ACHN (cell line): ENCODE results near the gene CRAT.
"Not testable (repeated sequence)": the region's sequence is repeated elsewhere in the genome, so short reads cannot be mapped to it uniquely, and the experiment has no call there.

Experiments used
- DNase-seq: peaks from one replicate; pipeline ENCODE4 v3.0.0-alpha.2; 2015
- in situ Hi-C: cut with HindIII; loops from 2 replicates; pipeline ENCODE4 v1.10.0; 2017; ENCODE audit warnings: low sequenced_read_pairs, low pct_ligation_motif_present, low pct_unique_long_range_greater_than_20kb

CRAT gene

DNA sequence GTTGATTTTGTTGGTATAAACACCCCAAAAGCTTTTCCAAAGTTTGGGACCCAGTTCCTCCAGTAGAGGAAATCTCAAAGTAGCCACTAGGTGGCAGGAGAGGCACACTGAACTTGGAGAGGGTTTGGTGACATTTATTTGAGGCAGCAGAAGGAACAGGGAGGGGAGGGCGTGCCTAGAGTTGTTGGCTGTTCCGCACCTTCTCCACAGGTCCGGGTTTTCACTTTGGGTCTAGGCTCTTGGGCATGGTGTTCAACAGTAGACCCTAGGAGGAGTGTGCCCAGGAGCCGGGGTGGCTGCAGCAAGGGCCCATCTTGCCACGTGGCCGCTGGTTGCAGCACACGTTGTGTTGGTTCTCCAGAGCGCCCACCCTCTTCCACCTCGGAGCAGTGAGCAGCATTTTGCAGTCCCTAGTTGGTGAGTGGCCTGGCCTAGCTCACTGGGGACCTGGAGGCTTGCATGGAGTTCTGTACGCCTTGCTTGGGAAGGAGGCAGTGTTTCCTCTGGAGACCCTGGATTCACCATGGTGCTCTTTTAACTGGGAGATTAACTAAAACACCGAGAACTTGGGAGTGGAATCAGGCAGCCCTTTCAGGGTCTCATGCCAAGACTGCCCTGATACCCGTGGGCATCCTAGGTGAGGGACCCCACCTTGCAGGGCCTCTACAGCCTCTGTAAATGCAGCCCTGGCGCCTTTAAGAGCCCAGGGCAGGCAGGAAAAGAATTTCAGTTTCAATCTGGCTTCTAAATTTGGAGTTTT is 28.8 kb upstream of the CRAT start:
- in situ Hi-C loops, result no loop called here
- DNase-seq, result peak; percentile 79

DNA sequence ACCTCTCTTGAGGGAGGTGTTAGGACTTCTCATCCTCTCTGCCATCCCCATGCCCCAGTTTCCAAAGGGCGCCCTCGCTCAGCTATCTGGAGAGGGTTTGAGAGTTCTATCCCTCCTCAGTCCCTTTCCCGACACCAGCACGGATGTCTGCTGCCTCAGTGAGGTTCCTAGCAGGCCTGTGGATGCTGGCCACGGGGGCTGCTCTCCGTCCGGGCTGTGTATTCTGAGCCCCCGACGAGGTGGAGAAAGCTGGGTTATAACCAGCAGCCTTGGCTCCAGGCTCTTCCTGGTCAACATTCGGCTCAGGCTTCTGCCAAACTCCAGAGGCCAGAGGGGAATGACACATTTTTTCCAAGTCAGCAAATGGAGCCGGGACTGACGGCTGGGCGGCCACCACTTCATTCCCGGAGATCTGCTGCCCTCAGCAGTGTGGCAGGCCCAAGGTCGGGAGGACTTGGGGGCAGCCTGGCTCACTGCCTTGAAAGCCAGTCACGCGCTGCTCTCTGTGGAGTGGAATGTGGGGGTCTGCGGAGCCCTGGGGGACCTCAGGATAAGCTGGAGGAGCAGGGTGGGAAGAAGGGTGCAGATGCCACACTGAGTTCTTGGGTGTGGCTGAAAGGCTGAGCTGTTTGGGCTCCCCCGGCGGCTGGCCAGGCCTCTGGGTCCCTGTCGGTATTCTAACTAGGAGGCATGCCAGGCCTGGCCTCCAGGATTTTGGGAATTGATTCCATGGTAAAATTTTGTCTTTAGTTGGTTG is 28.1 kb upstream of the CRAT start:
- no peak for DNase-seq
- in situ Hi-C loops, result no loop called here

GRCh38 chr9:129138144-129138462 is 27.5 kb upstream of the CRAT start:
- no peak for DNase-seq
- in situ Hi-C loops, result no loop called here

GRCh38 chr9:129137292-129138143 is 26.9 kb upstream of the CRAT start:
- in situ Hi-C loops, result no loop called here
- no peak for DNase-seq

DNA sequence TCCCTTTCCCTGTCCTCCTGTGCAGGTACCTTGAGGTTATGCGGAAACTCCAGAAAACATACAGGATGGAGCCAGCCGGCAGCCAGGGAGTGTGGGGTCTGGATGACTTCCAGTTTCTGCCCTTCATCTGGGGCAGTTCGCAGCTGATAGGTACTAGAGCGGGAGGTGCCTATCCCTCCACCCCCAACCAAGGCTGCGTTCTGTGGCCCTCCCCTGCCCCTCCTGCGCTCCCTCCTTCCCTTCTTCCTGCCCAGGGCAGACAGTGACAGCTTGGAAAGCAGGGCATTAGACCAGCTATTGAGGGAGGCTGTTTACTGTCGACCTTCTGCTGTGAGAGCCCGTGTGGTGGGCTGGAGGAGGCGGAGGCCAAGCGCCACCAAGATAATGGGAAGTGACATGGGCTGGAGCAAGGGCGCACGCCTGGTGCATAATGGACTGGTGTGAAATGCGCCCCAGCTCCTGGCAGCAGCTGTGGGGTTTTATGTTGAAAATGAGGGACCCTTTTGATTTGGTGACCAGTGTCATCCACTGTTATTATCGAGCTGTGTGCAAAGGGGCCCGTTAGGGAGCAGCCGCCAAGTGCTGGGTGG is 25.9 kb upstream of the CRAT start:
- in situ Hi-C loops, result no loop called here
- DNase-seq, result no peak

DNA sequence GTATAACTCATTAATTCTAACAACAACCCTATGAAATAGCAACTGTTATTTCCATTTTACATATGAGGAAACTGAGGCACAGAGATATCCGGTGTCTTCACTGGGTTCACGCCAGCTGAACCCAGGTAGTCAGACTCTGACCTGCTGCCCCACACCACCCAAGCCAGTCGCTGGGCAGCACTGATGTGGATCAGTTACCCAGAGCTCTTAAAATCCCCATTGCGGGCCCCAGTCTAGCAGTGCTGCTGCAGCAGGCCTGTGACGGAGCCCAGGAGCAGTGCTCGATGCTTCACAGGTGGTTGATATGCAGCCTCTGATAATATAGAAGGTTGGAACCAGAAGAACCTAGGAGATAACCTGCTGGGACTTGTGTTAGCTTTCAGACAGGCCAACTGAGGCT is 24.9 kb upstream of the CRAT start:
- no peak for DNase-seq
- in situ Hi-C loops, result no loop called here

GRCh38 chr9:129133082-129133481 is 22.5 kb upstream of the CRAT start:
- in situ Hi-C loops, result no loop called here
- no peak for DNase-seq

DNA sequence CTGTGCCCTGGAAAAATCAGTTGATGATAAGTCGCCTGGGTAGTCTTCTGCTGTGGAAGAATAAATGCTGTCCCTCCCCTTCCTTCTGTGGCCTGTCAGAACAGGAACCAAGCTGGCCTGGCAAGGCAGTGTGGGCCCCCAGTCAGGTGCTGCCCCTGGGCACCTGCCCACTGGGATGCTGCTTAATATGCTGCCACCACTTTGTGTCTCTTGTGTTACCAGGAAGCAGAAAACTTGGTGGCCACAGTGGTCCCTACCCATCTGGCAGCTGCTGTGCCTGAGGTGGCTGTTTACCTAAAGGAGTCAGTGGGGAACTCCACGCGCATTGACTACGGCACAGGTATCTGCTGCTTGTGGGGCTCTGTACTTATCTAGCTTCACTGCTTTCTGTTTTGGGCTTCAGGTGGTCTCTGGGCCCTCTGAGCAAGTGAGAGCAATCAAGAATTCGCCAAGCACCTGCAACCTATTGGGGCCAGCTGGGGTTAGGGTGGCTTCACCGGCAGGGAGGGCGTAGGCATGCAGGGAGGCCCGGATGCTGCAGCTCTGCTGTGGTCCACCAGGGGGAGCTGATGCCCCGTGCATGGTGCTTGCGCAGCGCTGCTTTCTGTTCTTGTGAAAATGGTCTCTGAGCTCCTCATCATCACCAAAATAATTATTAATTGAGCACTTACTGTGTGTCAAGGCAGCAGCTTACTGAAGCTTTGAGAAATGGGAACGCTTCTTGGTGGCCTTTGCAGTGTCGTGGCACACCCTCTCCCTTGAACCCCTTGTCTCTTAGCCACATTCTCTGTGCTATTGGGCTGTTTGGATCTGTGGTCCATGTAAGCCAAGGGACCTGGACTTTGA is 20.9 kb upstream of the CRAT start:
- DNase-seq, result peak; percentile 65
- in situ Hi-C loops, result no loop called here

DNA sequence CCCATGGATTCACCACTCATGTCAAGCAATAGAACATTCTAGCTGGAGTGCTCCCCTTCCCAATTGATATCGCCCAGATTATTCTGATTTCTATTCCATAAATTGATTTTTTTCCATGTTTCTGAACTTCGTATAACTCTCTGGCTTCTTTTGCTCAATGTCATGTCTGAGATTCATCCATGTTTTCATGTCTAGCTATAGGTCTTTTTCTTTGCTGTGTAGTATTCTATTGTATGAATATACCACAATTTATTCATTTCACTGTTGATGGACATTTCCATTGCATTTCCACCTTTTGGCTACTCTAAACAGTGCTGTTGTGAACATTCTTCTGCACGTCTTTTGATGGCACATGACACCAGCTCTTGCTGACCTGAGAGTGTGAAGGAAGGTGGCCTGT is 20.2 kb upstream of the CRAT start:
- DNase-seq, result no peak
- in situ Hi-C loops, result no loop called here

DNA sequence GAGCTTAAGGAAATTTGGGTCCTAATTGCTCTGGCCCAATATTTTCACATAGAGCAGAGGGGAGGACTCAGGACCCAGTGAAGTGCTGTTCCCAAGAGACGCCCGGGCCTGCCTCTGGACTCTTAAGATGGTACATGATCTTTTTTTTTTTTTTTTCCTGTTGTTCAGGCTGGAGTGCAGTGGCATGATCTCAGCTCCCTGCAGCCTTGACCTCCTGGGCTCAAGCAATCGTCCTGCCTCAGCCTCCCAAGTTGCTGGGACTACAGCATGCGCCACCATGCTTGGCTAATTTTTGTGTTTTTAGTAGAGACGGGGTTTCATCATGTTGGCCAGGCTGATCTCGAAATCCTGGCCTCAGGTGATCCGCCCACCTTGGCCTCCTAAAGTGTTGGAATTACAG is 19.7 kb upstream of the CRAT start:
- DNase-seq, in situ Hi-C loops: not testable (repeated sequence)

DNA sequence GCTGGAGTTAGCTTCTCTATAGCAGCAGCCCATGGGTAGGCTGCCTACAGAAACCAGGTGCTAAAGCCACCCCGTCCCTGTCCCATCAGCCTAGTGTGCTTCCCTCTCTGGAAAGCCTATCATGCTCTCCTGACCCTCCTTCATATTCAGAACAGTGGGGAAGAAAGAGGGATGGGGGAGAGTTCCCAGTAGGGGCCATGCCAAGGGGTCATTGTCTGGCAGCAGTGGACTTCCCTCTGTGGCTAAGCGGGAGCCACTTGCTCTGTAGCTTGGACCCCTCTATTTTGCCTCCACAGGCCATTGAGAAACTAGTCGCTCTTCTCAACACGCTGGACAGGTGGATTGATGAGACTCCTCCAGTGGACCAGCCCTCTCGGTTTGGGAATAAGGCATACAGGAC is 18.1 kb upstream of the CRAT start:
- no peak for DNase-seq
- in situ Hi-C loops, result no loop called here

DNA sequence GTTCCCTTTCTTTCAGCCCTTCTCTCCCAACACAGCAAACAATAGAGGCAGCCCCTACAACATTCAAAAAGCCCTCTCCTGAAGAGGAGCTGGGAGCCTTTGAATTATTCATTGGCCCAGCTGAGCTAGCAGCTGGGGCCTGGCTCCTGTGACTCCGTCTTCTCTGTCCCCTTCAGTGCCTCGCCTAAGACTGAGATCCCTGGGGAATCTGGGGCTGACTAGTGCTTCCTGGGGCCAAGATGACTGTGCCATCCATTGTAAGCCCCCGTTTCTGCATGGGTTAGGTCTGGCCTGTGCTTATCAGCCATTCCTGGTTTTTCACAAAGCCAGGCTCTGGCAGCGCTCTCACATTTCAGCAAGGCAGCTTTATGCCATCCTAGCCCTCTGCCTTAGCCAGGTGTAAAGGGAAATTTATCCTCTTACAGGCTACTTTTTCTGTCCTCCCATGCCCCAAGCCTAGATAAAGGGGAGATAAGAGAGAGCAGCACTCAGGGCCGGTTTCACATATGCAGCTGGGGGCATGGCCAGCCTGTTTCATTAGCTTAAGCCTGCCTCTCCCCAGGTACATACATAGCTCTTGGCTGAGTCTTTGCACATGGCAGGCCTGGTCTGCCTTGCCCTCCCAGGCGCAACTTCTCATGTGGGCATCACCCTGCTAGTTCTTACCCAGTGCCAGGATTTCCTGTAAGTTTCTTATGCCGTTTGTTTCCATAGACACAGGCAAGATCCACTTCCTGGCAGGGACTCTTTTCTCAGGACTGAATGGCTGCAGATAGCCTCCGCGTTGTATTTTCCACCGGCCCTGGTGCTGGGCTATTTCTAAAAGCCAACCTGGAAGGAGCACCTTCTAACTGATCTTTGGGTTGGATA is 16.4 kb upstream of the CRAT start:
- DNase-seq, result no peak

DNA sequence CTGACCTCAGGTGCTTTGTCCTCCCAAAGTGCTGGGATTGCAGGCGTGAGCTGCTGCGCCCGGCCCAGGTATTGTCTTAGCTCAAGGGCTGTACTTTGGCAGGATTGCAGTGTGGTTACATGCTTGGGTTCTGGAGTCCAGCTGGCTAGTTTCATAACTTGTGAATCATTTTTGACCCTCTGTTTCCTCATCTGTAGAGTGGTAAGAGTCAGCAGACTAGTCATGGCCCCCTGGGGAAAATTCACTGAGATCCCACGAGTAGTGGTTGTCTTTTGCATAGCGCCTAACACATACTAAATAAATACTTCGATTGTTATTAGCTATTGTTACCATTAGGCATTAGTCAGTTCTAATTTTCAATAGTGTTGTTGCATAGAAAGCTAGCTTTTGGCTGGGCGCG is 14.9 kb upstream of the CRAT start:
- in situ Hi-C loops, result no loop called here
- peak; percentile 88 for DNase-seq

More for the DNA sequence above, 16.4 kb upstream of the CRAT start:
- in situ Hi-C loops, result no loop called here

GRCh38 chr9:129124506-129125069 is 14.0 kb upstream of the CRAT start:
- in situ Hi-C loops, result no loop called here
- DNase-seq, result no peak

DNA sequence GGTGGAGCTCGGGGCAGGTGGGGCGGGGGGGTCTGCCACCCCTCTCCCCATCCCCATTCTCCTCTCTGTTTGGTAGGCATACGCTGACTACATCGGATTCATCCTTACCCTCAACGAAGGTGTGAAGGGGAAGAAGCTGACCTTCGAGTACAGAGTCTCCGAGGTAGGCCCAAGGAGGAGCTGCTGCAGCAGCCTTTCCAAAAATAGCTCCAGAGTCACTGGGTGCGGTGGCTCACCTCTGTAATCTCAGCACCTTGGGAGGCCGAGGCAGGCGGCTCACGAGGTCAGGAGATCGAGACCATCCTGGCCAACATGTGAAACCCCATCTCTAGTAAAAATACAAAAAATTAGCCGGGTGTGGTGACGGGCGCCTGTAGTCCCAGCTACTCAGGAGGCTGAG is 12.4 kb upstream of the CRAT start:
- DNase-seq, in situ Hi-C loops: not testable (repeated sequence)

DNA sequence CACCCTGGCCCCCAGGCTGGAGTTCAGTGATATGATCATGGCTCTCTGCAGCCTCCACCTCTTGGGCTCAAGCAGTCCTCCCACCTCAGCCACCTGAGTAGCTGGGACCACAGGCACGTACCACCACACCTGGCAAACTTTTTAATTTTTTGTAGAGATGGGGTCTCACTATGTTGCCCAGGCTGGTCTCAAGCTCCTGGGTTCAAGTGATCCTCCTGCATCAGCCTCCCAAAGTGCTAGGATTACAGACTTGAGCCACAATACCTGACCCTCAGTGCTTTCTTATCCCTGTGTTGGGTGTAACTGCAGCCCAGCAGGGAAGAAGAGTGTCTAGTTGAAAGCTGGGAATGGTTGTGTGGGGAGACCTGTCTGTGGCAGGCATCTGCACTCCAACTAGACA is 11.5 kb upstream of the CRAT start:
- DNase-seq, result no peak
- in situ Hi-C loops, result no loop called here

DNA sequence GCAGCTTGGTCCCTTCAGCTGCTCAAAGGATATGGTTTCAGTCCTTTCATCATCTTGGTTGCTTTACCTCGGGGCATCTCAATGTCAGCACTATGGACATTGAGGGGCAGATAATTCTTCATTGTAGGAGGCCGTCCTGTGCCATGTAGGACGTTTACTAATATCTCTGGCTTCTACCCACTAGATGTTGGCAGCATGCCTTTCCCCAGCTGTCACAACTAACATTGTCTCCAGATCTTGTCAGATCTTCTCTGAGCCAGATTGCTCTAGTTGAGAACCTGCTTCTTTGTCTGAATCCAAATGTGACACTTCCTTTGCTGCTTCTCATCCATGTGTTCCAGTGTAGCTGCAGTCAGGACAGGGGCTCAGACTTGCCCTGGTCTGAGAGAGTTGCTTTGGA is 10.9 kb upstream of the CRAT start:
- DNase-seq, result no peak
- in situ Hi-C loops, result no loop called here
